Measurements from ENCODE around the gene XIRP2. TPM values are rescaled to one million over a fixed set of nuclear protein-coding genes. Genes with fewer than 3 reads are reported as not detected.
"Not testable (repeated sequence)": the region's sequence is repeated elsewhere in the genome, so short reads cannot be mapped to it uniquely, and the experiment has no call there.

XIRP2 gene
- total RNA-seq, 2 donors from 2014 or later = not detected

GRCh38 chr2:167018590-167018989, 130.3 kb downstream of the XIRP2 start:
- no peak for ATAC-seq (replicated peaks in 1 of 2)
- H3K4me1 Mint-ChIP-seq (ENCODE audit: low read depth) = no peaks in the 10 kb centered on the region
- H3K36me3 Mint-ChIP-seq (ENCODE audit: insufficient read depth in 2 of 2) = no peaks in the 10 kb centered on the region

GRCh38 chr2:167028503-167028902, 140.2 kb downstream of the XIRP2 start:
- Mint-ChIP-seq H3K9me3 (peaks cover 15 to 20% of the 10 kb centered on the region in 2 donors), H3K27ac (no peak overlapping the region), H3K4me3 (no peak overlapping the region), H3K36me3 (ENCODE audit: insufficient read depth in 2 of 2) (peaks cover 3 to 5% of the 10 kb centered on the region in 2 donors), H3K27me3 (ENCODE audit: low read depth) (no peaks in the 10 kb centered on the region), H3K4me1 (ENCODE audit: low read depth) (no peaks in the 10 kb centered on the region)
- ATAC-seq (replicated peaks in 1 of 2) (no peak), DNase-seq (no peak)

More at GRCh38 chr2:167018590-167018989, 130.3 kb downstream of the XIRP2 start:
- Mint-ChIP-seq H3K9me3 (no peaks in the 10 kb centered on the region), H3K27me3 (ENCODE audit: low read depth) (no peaks in the 10 kb centered on the region), H3K4me3 (no peak overlapping the region), H3K27ac (no peak overlapping the region)
- DNase-seq = no peak

GRCh38 chr2:167034976-167035375, 146.7 kb downstream of the XIRP2 start:
- H3K4me3 Mint-ChIP-seq; H3K4me1 Mint-ChIP-seq (ENCODE audit: low read depth): not testable (repeated sequence)

GRCh38 chr2:167048829-167049228, 160.5 kb downstream of the XIRP2 start:
- Mint-ChIP-seq H3K4me1 (ENCODE audit: low read depth) (no peaks in the 10 kb centered on the region), H3K9me3 (peaks cover 0 to 2% of the 10 kb centered on the region in 2 donors), H3K27me3 (ENCODE audit: low read depth) (no peaks in the 10 kb centered on the region), H3K4me3 (no peak overlapping the region), H3K27ac (no peak overlapping the region), H3K36me3 (ENCODE audit: insufficient read depth in 2 of 2) (no peaks in the 10 kb centered on the region)
- ATAC-seq (replicated peaks in 1 of 2) (no peak), DNase-seq (no peak)

More at GRCh38 chr2:167034976-167035375, 146.7 kb downstream of the XIRP2 start:
- not testable (repeated sequence) for H3K27ac Mint-ChIP-seq; ATAC-seq (replicated peaks in 1 of 2); DNase-seq; H3K27me3 Mint-ChIP-seq (ENCODE audit: low read depth)
- H3K9me3 Mint-ChIP-seq = peaks cover 16 to 22% of the 10 kb centered on the region in 2 donors
- H3K36me3 Mint-ChIP-seq (ENCODE audit: insufficient read depth in 2 of 2) = peaks cover 2 to 11% of the 10 kb centered on the region in 2 donors

GRCh38 chr2:167049659-167050058, 161.4 kb downstream of the XIRP2 start:
- Mint-ChIP-seq H3K27ac (no peak overlapping the region), H3K4me3 (no peak overlapping the region), H3K9me3 (peaks cover 0 to 2% of the 10 kb centered on the region in 2 donors), H3K4me1 (ENCODE audit: low read depth) (no peaks in the 10 kb centered on the region), H3K36me3 (ENCODE audit: insufficient read depth in 2 of 2) (no peaks in the 10 kb centered on the region), H3K27me3 (ENCODE audit: low read depth) (no peaks in the 10 kb centered on the region)
- no peak for ATAC-seq (replicated peaks in 1 of 2)
- no peak for DNase-seq

- Mint-ChIP-seq H3K9me3 (peaks cover 0 to 2% of the 10 kb centered on the region in 2 donors), H3K27ac (no peak overlapping the region), H3K36me3 (ENCODE audit: insufficient read depth in 2 of 2) (no peaks in the 10 kb centered on the region), H3K4me3 (no peak overlapping the region), H3K4me1 (ENCODE audit: low read depth) (no peaks in the 10 kb centered on the region), H3K27me3 (ENCODE audit: low read depth) (no peaks in the 10 kb centered on the region)
- no peak for DNase-seq
- ATAC-seq (replicated peaks in 1 of 2) = no peak
These were observed 164.5 kb downstream of the XIRP2 start for GRCh38 chr2:167052825-167053224.

GRCh38 chr2:167054881-167055280, 166.6 kb downstream of the XIRP2 start:
- H3K9me3 Mint-ChIP-seq = peaks cover 0 to 2% of the 10 kb centered on the region in 2 donors

GRCh38 chr2:167057446-167057845, 169.2 kb downstream of the XIRP2 start:
- no peak for DNase-seq
- no peaks in the 10 kb centered on the region for H3K27me3 Mint-ChIP-seq (ENCODE audit: low read depth)
- H3K27ac Mint-ChIP-seq = no peak overlapping the region
- H3K9me3 Mint-ChIP-seq = no peaks in the 10 kb centered on the region
- no peaks in the 10 kb centered on the region for H3K36me3 Mint-ChIP-seq (ENCODE audit: insufficient read depth in 2 of 2)
- no peaks in the 10 kb centered on the region for H3K4me1 Mint-ChIP-seq (ENCODE audit: low read depth)
- H3K4me3 Mint-ChIP-seq = no peak overlapping the region
- no peak for ATAC-seq (replicated peaks in 1 of 2)

More at GRCh38 chr2:167054881-167055280, 166.6 kb downstream of the XIRP2 start:
- DNase-seq (no peak), ATAC-seq (replicated peaks in 1 of 2) (no peak)
- no peaks in the 10 kb centered on the region for H3K36me3 Mint-ChIP-seq (ENCODE audit: insufficient read depth in 2 of 2)
- no peaks in the 10 kb centered on the region for H3K4me1 Mint-ChIP-seq (ENCODE audit: low read depth)
- no peaks in the 10 kb centered on the region for H3K27me3 Mint-ChIP-seq (ENCODE audit: low read depth)
- no peak overlapping the region for H3K4me3 Mint-ChIP-seq
- no peak overlapping the region for H3K27ac Mint-ChIP-seq

GRCh38 chr2:167059173-167059572, 170.9 kb downstream of the XIRP2 start:
- no peak for ATAC-seq (replicated peaks in 1 of 2)
- no peaks in the 10 kb centered on the region for H3K4me1 Mint-ChIP-seq (ENCODE audit: low read depth)

GRCh38 chr2:167069855-167070254, 181.6 kb downstream of the XIRP2 start:
- Mint-ChIP-seq H3K36me3 (ENCODE audit: insufficient read depth in 2 of 2) (no peaks in the 10 kb centered on the region), H3K4me1 (ENCODE audit: low read depth) (no peaks in the 10 kb centered on the region), H3K4me3 (no peak overlapping the region), H3K9me3 (no peaks in the 10 kb centered on the region), H3K27ac (no peak overlapping the region), H3K27me3 (ENCODE audit: low read depth) (no peaks in the 10 kb centered on the region)
- ATAC-seq (replicated peaks in 1 of 2) = no peak
- no peak for DNase-seq

More at GRCh38 chr2:167059173-167059572, 170.9 kb downstream of the XIRP2 start:
- Mint-ChIP-seq H3K27ac (no peak overlapping the region), H3K27me3 (ENCODE audit: low read depth) (no peaks in the 10 kb centered on the region), H3K4me3 (no peak overlapping the region), H3K36me3 (ENCODE audit: insufficient read depth in 2 of 2) (no peaks in the 10 kb centered on the region), H3K9me3 (no peaks in the 10 kb centered on the region)
- no peak for DNase-seq

- DNase-seq; H3K36me3 Mint-ChIP-seq (ENCODE audit: insufficient read depth in 2 of 2); H3K27me3 Mint-ChIP-seq (ENCODE audit: low read depth); H3K4me1 Mint-ChIP-seq (ENCODE audit: low read depth); H3K4me3 Mint-ChIP-seq; H3K27ac Mint-ChIP-seq; H3K9me3 Mint-ChIP-seq; ATAC-seq (replicated peaks in 1 of 2): not testable (repeated sequence)
These were observed 187.4 kb downstream of the XIRP2 start for GRCh38 chr2:167075708-167076107.

GRCh38 chr2:167098931-167099330, 210.7 kb downstream of the XIRP2 start:
- ATAC-seq (replicated peaks in 1 of 2); H3K27ac Mint-ChIP-seq; H3K36me3 Mint-ChIP-seq (ENCODE audit: insufficient read depth in 2 of 2); DNase-seq; H3K4me3 Mint-ChIP-seq; H3K27me3 Mint-ChIP-seq (ENCODE audit: low read depth); H3K4me1 Mint-ChIP-seq (ENCODE audit: low read depth): not testable (repeated sequence)
- H3K9me3 Mint-ChIP-seq = peaks cover 12 to 13% of the 10 kb centered on the region in 2 donors

- no peak for ATAC-seq (replicated peaks in 1 of 2)
- no peak overlapping the region for H3K4me3 Mint-ChIP-seq
These were observed 212.2 kb downstream of the XIRP2 start for GRCh38 chr2:167100506-167100905.

GRCh38 chr2:167103028-167103756, 214.9 kb downstream of the XIRP2 start:
- Mint-ChIP-seq H3K4me3 (no peak overlapping the region), H3K9me3 (peaks cover 3 to 6% of the 10 kb centered on the region in 2 donors), H3K27ac (no peak overlapping the region), H3K27me3 (ENCODE audit: low read depth) (no peaks in the 10 kb centered on the region), H3K4me1 (ENCODE audit: low read depth) (no peaks in the 10 kb centered on the region), H3K36me3 (ENCODE audit: insufficient read depth in 2 of 2) (no peaks in the 10 kb centered on the region)
- ATAC-seq (replicated peaks in 1 of 2) = no peak
- no peak for DNase-seq

More at GRCh38 chr2:167100506-167100905, 212.2 kb downstream of the XIRP2 start:
- Mint-ChIP-seq H3K36me3 (ENCODE audit: insufficient read depth in 2 of 2) (no peaks in the 10 kb centered on the region), H3K27me3 (ENCODE audit: low read depth) (no peaks in the 10 kb centered on the region), H3K27ac (no peak overlapping the region), H3K4me1 (ENCODE audit: low read depth) (no peaks in the 10 kb centered on the region), H3K9me3 (peaks cover 10 to 12% of the 10 kb centered on the region in 2 donors)
- no peak for DNase-seq
